ENCODE results near the gene RTTN. TPM values are rescaled to one million over a fixed set of nuclear protein-coding genes. Genes with fewer than 3 reads are reported as not detected.

Gene RTTN
- total RNA-seq, 2 donors from 2014 or later = 6.5 to 16.7 TPM

- Histone ChIP-seq H3K36me3 (no peaks in the 10 kb centered on the region), H3K9me3 (no peaks in the 10 kb centered on the region), H3K4me3 (no peak overlapping the region), H3K9ac (ENCODE audit: low read depth in 2 of 2, low read length in 2 of 2) (no peak overlapping the region), H3K4me1 (no peaks in the 10 kb centered on the region), H3K27ac (no peak overlapping the region), H3K27me3 (no peaks in the 10 kb centered on the region)
- DNase-seq = no peak
- intact Hi-C loops (cut with DNase I) = no loop called here
- no peak for TF ChIP-seq CTCF (IDR thresholded peaks at IDR 0.05)
Measured at GRCh38 chr18:70036771-70037347, 168.6 kb downstream of the RTTN start.

- no peaks in the 10 kb centered on the region for H3K36me3 ChIP-seq
- no peak overlapping the region for H3K9ac ChIP-seq (ENCODE audit: low read depth in 2 of 2, low read length in 2 of 2)
- no peaks in the 10 kb centered on the region for H3K9me3 ChIP-seq
- H3K4me3 ChIP-seq = no peak overlapping the region
- intact Hi-C loops (cut with DNase I) = no loop called here
- H3K27me3 ChIP-seq = no peaks in the 10 kb centered on the region
- no peaks in the 10 kb centered on the region for H3K4me1 ChIP-seq
- no peak for TF ChIP-seq CTCF (IDR thresholded peaks at IDR 0.05)
- H3K27ac ChIP-seq = no peak overlapping the region
- no peak for DNase-seq
Measured at GRCh38 chr18:70036168-70036567, 169.3 kb downstream of the RTTN start.

GRCh38 chr18:70031221-70031620, 174.3 kb downstream of the RTTN start:
- H3K4me1 ChIP-seq = no peaks in the 10 kb centered on the region
- H3K9ac ChIP-seq (ENCODE audit: low read depth in 2 of 2, low read length in 2 of 2) = no peak overlapping the region
- TF ChIP-seq CTCF (IDR thresholded peaks at IDR 0.05) = no peak
- H3K36me3 ChIP-seq = no peaks in the 10 kb centered on the region
- H3K27me3 ChIP-seq = no peaks in the 10 kb centered on the region
- intact Hi-C loops (cut with DNase I) = no loop called here
- no peak overlapping the region for H3K27ac ChIP-seq
- no peak overlapping the region for H3K4me3 ChIP-seq
- no peak for DNase-seq
- no peaks in the 10 kb centered on the region for H3K9me3 ChIP-seq

GRCh38 chr18:70030728-70031127, 174.8 kb downstream of the RTTN start:
- Histone ChIP-seq H3K4me3 (no peak overlapping the region), H3K9me3 (no peaks in the 10 kb centered on the region), H3K27me3 (no peaks in the 10 kb centered on the region), H3K9ac (ENCODE audit: low read depth in 2 of 2, low read length in 2 of 2) (no peak overlapping the region), H3K4me1 (no peaks in the 10 kb centered on the region), H3K27ac (no peak overlapping the region), H3K36me3 (no peaks in the 10 kb centered on the region)
- intact Hi-C loops (cut with DNase I) = no loop called here
- TF ChIP-seq CTCF (IDR thresholded peaks at IDR 0.05) = no peak
- no peak for DNase-seq

- no peaks in the 10 kb centered on the region for H3K27me3 ChIP-seq
- no peak overlapping the region for H3K9ac ChIP-seq (ENCODE audit: low read depth in 2 of 2, low read length in 2 of 2)
- H3K4me3 ChIP-seq = no peak overlapping the region
- no peak for DNase-seq
- H3K27ac ChIP-seq = no peak overlapping the region
- H3K4me1 ChIP-seq = no peaks in the 10 kb centered on the region
- intact Hi-C loops (cut with DNase I) = no loop called here
- no peaks in the 10 kb centered on the region for H3K9me3 ChIP-seq
- TF ChIP-seq CTCF (IDR thresholded peaks at IDR 0.05) = no peak
- no peaks in the 10 kb centered on the region for H3K36me3 ChIP-seq
Measured at GRCh38 chr18:70029163-70029562, 176.3 kb downstream of the RTTN start.
